Activated T-cell treated with anti-CD3 and anti-CD28 coated beads for 24 hours (primary cell): Measurements from ENCODE around the gene UBAP2L.
"Not testable (repeated sequence)": the region's sequence is repeated elsewhere in the genome, so short reads cannot be mapped to it uniquely, and the experiment has no call there.

ENCODE experiments used
- DNase-seq: peaks from one replicate; pipeline ENCODE4 v3.0.0-alpha.2; 2020; ENCODE audit warnings: low read depth

Gene UBAP2L

GRCh38 chr1:154198756-154199562, 21.8 kb upstream of the UBAP2L start:
- DNase-seq, result peak; percentile 31

DNA sequence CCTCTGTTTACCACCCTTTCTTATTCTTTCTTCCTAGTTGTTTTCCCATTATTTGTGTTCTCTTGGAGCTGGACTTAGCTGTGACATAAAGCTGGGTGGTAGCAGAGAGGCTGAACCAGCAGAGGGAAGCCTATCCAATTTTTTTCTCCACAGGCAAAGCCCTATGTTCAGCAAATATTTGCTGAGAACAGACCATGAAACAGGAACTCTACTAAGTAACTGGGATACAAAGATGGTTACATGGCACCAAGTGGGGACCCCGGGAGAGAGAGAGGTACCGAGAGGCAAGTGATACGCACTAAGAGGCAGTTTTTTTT, 21.2 kb upstream of the UBAP2L start:
- no peak for DNase-seq

GRCh38 chr1:154205778-154206177, 15.0 kb upstream of the UBAP2L start:
- not testable (repeated sequence) for DNase-seq

DNA sequence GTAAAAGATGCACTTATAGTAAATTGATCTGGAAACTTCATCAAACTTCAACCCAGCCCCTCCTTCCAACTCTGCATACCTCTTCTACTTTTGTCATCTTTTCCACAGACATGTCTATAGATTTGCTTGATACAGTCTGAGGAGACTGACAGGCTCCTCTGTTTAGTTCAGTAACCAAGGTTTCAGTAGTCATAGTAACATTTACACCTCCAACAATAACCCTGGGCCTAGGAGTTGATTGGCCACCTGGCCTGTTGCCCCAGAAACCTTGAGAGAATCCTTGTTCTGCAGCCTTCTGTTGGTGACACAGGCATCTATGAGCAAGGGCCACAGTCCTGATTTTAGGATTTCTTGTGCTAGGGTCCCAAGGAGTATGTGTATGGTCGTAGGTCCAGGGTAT, 14.6 kb upstream of the UBAP2L start, which contains the start of gene CFAP141:
TSS of gene CFAP141 (minus strand) at position 138 of the 400 bp plus-strand sequence. CDS start at position 112, 26 bp downstream.
- no peak for DNase-seq

- DNase-seq, result no peak
Observed at GRCh38 chr1:154207262-154207661, 13.5 kb upstream of the UBAP2L start.

GRCh38 chr1:154208677-154209388, 11.9 kb upstream of the UBAP2L start:
- DNase-seq, result no peak

DNA sequence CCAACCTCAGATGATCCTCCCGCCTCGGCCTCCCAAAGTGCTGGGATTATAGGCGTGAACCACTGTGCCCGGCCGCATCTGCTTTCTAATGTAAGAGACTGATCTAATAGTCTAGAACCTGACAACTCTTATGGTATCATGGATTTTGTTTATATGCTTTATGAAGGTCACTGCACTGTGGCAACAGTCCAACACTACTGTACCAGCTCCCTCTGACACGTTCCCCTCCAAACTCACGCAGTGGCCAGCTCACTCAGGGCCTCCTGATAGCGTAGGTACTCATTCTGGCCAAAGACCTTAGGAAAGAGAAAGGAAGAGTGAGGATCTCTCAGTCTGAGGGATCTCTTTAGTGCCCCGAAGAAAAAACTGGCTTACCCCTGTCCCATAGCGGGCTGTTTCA, 8.7 kb upstream of the UBAP2L start:
- DNase-seq, result no peak

- DNase-seq, result no peak
Observed at GRCh38 chr1:154213274-154213673, 7.5 kb upstream of the UBAP2L start.

DNA sequence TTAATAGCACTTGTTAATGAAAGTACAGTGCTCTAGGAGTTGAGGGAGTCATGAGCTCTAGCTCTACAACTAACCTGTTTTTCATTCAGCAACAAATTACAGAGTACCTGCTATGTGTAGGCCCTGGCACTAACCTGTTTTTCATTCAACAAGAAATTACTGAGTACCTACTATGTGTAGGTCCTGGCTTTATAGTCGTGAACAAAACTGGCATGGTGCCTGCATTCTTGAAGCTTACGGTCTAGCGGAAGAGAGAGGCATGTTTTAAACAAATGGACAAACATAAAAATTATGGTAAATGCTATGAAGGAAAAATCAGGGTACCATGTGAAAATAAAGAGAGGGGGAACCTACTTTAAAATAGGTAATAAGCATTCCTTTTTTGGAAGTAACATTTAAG, 2.2 kb upstream of the UBAP2L start:
- DNase-seq, result no peak

- no peak for DNase-seq
Observed at GRCh38 chr1:154219541-154219940, 1.2 kb upstream of the UBAP2L start.

GRCh38 chr1:154220970-154221277, 169 bp downstream of the UBAP2L start:
- no peak for DNase-seq

DNA sequence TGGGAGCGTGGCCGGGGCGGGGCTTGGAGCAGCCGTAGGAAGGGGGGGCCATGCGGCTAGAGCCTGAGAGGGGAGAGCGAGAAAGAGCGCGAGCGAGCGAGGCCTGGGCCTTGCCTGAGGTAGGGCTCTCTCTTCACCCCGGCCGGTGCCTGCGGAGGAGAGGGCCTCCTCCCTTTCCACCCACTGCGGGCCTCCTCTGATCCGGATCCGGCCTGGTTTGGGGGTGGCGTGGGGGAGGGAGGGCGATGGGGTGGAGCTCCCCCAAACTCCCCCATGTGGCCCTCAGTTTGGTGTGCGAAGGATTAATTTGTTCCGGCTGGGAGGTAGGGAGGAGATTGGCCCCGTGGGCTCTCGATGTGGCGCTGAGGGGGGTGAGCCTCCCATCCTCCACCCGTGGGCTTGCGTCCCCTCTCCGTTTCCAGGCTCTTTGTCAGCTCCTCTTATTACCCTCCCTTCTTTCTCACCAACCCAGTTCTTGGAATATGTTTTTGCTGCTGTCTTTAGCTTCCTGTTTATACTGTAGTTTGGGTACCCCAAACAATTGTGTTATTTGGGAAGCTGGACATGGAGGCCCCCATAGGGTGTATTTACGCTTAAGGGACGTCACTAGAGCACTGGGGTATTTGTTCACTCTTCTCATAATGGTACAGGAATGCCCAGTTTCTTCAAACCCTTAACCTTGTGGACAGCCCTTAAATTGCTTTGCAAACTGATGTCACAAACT, 685 bp downstream of the UBAP2L start:
- peak; percentile 55 for DNase-seq

DNA sequence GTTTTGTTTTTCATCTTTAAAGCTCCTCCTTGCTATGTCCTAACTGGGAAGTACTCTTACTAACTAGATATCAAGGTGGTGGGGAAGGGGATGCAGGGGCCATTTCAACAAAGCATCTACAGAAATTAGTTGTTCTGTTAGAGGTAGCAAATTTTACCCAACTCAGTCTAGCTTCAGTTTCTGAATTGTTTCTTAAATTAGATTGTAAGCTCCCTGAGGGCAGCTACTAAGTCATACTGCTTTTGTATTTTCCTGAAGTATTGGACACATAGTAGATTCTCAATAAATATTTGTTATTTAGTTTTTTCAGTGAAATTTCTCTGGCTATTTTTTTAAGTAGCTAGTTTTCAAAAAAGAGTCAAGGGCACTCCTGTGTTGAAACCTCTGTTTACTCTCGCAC, 1.8 kb downstream of the UBAP2L start:
- no peak for DNase-seq

- no peak for DNase-seq
Observed at GRCh38 chr1:154222918-154223317, 2.2 kb downstream of the UBAP2L start.

GRCh38 chr1:154223621-154224020, 2.9 kb downstream of the UBAP2L start:
- no peak for DNase-seq

DNA sequence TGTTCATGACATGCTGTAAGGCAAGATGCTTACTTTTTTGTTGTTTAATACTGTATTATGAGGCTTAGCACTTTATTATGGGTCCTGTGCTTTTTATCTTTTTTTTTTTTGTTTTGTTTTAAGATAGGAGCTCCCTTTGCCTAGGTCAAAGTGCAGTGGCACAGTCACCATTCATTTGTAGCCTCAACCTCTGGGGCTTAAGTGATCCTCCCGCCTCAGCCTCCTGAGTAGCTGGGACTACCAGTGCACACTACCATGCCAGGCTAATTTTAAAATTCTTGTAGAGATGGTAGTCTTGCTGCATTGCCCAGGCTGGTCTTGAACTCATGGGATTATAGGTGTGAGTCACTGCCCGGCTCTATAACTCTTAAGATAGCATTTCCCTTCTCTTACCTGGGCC, 4.6 kb downstream of the UBAP2L start:
- no peak for DNase-seq

DNA sequence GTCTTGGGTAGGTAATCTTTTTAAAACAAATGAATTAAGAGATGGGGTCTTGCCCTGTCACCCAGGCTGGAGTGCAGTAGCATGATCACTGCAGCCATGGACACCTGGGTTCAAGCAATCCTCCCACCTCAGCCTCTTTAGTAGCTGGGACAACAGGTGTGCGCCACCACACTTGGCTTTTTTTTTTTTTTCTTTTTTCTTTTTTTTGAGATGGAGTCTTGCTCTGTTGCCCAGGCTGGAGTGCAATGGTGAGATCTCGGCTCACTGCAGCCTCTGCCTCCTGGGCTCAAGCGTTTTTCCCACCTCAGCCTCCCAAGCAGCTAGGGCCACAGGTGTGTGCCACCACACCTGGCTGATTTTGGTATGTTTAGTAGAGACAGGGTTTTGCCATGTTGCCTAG, 10.4 kb downstream of the UBAP2L start:
- not testable (repeated sequence) for DNase-seq

DNA sequence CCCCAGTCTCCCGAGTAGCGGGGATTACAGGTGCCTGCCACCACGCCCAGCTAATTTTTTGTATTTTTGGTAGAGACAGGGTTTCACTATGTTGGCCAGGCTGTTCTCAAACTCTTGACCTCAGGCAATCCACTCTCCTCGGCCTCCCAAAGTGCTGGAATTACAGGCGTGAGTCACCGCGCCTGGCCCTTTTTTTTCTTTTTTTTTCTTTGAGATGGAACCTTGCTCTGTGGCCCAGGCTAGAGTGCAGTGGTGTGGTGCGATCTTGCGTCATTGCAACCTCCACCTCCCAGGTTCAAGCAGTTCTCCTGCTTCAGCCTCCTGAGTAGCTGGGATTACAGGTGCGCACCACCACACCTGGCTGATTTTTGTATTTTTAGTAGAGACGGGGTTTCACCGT, 12.4 kb downstream of the UBAP2L start:
- DNase-seq, result not testable (repeated sequence)

DNA sequence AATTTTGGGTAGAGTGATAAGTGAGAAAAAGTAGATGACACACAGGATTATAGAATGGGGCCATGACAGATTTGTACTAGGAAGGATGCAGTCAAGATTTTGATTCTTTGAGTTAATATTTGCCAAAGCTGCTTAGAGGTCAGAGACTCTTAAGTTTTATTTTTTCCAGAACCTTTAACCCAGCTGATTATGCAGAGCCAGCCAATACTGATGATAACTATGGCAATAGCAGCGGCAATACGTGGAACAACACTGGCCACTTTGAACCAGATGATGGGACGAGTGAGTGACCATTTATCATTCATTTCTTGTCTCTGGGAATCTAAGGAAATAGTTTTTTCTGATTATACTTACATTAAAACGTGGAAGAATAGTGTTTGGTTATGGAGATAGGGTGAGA, 16.1 kb downstream of the UBAP2L start:
- DNase-seq, result no peak

- DNase-seq, result no peak
Observed at GRCh38 chr1:154237435-154237834, 16.7 kb downstream of the UBAP2L start.

GRCh38 chr1:154237880-154238506, 17.2 kb downstream of the UBAP2L start:
- no peak for DNase-seq

GRCh38 chr1:154239491-154239890, 18.7 kb downstream of the UBAP2L start:
- no peak for DNase-seq
